Heart left ventricle (tissue), 16 donors: Measurements from ENCODE around the gene RECK. TPM values are rescaled to one million over a fixed set of nuclear protein-coding genes. Genes with fewer than 3 reads are reported as not detected.
A peak's percentile ranks its signal among the peaks of the same experiment; 100 is the strongest.

Source experiments
- ATAC-seq, 4 donors: fragments of 200-7000 bp; cut with Tn5 transposase; one replicate each; pipeline ENCODE4 v1.9.1; 2020 to 2022; ENCODE audit warnings: moderate library complexity in 4 of 4, mild to moderate bottlenecking in 3 of 4, moderate number of reproducible peaks in 1 of 4
- DNase-seq, 5 donors: peaks; one replicate each; pipeline ENCODE4 v3.0.0-alpha.2; 2020
- H3K27ac ChIP-seq, 12 donors: fragments of 200-600 bp; sonication (generic) in 4 of 12; one replicate each; pipeline versions ENCODE4 v1.5.0 to v1.8.0; 2016 to 2022; ENCODE audit warnings: mild to moderate bottlenecking in 2 of 12
- H3K27me3 ChIP-seq, 9 donors: fragments of 200-600 bp; sonication (generic) in 2 of 9; one replicate each; pipeline versions ENCODE4 v1.5.1 to v1.8.0; 2016 to 2022; ENCODE audit warnings: mild to moderate bottlenecking in 3 of 9
- H3K36me3 ChIP-seq, 9 donors: fragments of 200-600 bp; sonication (generic) in 2 of 9; one replicate each; pipeline versions ENCODE4 v1.5.0 to v1.8.0; 2018 to 2022; ENCODE audit warnings: mild to moderate bottlenecking in 2 of 9
- H3K4me1 ChIP-seq, 12 donors: fragments of 200-600 bp; sonication (generic) in 4 of 12; one replicate each; pipeline versions ENCODE4 v1.5.0 to v1.8.0; 2016 to 2022; ENCODE audit warnings: mild to moderate bottlenecking in 3 of 12
- H3K4me3 ChIP-seq, 12 donors: fragments of 200-600 bp; sonication (generic) in 4 of 12; one replicate each; pipeline versions ENCODE4 v1.5.0 to v1.8.0; 2017 to 2022; ENCODE audit warnings: mild to moderate bottlenecking in 9 of 12, moderate library complexity in 4 of 12
- H3K9me3 ChIP-seq, 12 donors: fragments of 200-600 bp; sonication (generic) in 4 of 12; one replicate each; pipeline versions ENCODE4 v1.5.0 to v1.8.0; 2016 to 2022; ENCODE audit warnings: mild to moderate bottlenecking in 1 of 12
- CTCF ChIP-seq, 12 donors: fragments of 200-600 bp; sonication (generic) in 4 of 12; IDR thresholded peaks; one replicate each; pipeline versions ENCODE4 v1.5.0 to v1.8.0; 2018 to 2022; ENCODE audit warnings: antibody characterized with exemption in 12 of 12, mild to moderate bottlenecking in 5 of 12
- POLR2A ChIP-seq, 2 donors: fragments of 450-650 bp; IDR thresholded peaks; one replicate each; pipeline ENCODE4 v1.6.1; 2017; ENCODE audit warnings: antibody characterized with exemption in 2 of 2, mild to moderate bottlenecking in 2 of 2, moderate library complexity in 2 of 2
- WGBS, 4 donors: extraction: QIAGEN DNeasy Blood & Tissue Kit in 2 of 4; methylation state at CpG; one replicate each; pipeline versions ENCODE4 v1.1.5 to v1.1.7; 2013 to 2018; 5-methylcytosine and 5-hydroxymethylcytosine counted together
- intact Hi-C, 10 donors: fragments of 100-400 bp; cut with DNase I; formaldehyde crosslinking; loops; one replicate each; pipeline versions ENCODE4 v1.11.1 to v1.14.2; 2022
- polyA plus RNA-seq, 2 donors: library from polyadenylated mRNA; stranded (reverse); fragments of 200-250 nt; gene quantifications; one replicate each; pipeline ENCODE4 v1.2.3, GENCODE V29; 2013
- total RNA-seq, 9 donors: library from RNA; depleted of rRNA in 2 of 9; stranded (reverse); fragments of >200 nt in 2 of 9; fragmentation: NEBNext Ultra II Directional in 3 of 9; extraction: Animal tissue kit (Norgen Biotek cat#: 25700) in 3 of 9; gene quantifications; one replicate each; pipeline versions ENCODE4 v1.1.0 to v1.2.4, GENCODE V29; 2016 to 2023
- donor health status: ischemic (EF 13 %, LVEDD 7.1; RV severe dilation, severe dysfunction).
- donor health status: healthy with polysubstance abuse.
- donor health status: DM: no; HTN: yes; CAD: no.
- donor health status: DM: no; HTN: no; CAD: no.
- donor health status: ischemic (EF 25% LVEDD 6.9; RV normal size, moderate dysfunction).
- donor health status: ischemic (EF 25% LVEDD 5.7; RV mildly dilated, moderate dysfunction).
- donor health status: healthy.
- donor health status: DM: yes; HTN: yes; CAD: no.
- donor health status: ischemic (EF 35%, LVEDD 5.7; RV mildly dilated, moderate dysfunction).
- donor health status: nonischemic (EF 11% LVEDD 7.7; RV severe dilation, severe dysfunction).
- donor health status: DM: yes; HTN: yes; CAD: no.
- donor health status: PGD.
- donor health status: ischemic (EF 29% LVEDD 5.4; RV normal size, mild dysfunction).
- donor health status: nonischemic (EF 23%, LVEDD 6.1; RV moderate dilation, normal function).

Gene RECK
- total and polyA plus RNA-seq, 11 donors = 2.5 to 10.2 (median 4.9) TPM

- Histone ChIP-seq H3K9me3 (no peaks in the 10 kb centered on the region), H3K27ac (peak overlapping the region in 4 of 12 donors; percentile 12 to 96 (median 62)), H3K4me1 (peaks cover 0 to 93% (median 28%) of the 10 kb centered on the region in 12 donors), H3K4me3 (no peak overlapping the region), H3K36me3 (peaks cover 0 to 4% (median 0%) of the 10 kb centered on the region in 9 donors), H3K27me3 (peaks cover 0 to 19% (median 0%) of the 10 kb centered on the region in 9 donors)
- ATAC-seq (no peak), DNase-seq (no peak)
- TF ChIP-seq CTCF (IDR thresholded peaks at IDR 0.05) = no peak
- TF ChIP-seq POLR2A (IDR thresholded peaks at IDR 0.05) = no peak
- 86 to 89% (median 88%) methylated on average over 11 of the region's 11 CpGs for WGBS, 4 donors
- intact Hi-C loops = loop anchor here in 1 of 10 donors (2.0 kb wide), 1 partner anchor 44 kb away; no protein-coding TSS in a partner anchor
Measured at GRCh38 chr9:36140086-36141084, 103.7 kb downstream of the RECK start.

GRCh38 chr9:36141288-36141687 lies 104.6 kb downstream of the RECK start:
- peaks cover 0 to 16% (median 0%) of the 10 kb centered on the region in 9 donors for H3K27me3 ChIP-seq
- H3K4me1 ChIP-seq = peaks cover 0 to 94% (median 26%) of the 10 kb centered on the region in 12 donors
- intact Hi-C loops = loop anchor here in 1 of 10 donors (2.0 kb wide), 1 partner anchor 44 kb away; no protein-coding TSS in a partner anchor
- H3K36me3 ChIP-seq = peaks cover 0 to 10% (median 0%) of the 10 kb centered on the region in 9 donors
- TF ChIP-seq POLR2A (IDR thresholded peaks at IDR 0.05) (no peak), CTCF (IDR thresholded peaks at IDR 0.05) (peak in 6 of 12 donors; percentile 10 to 27 (median 17))
- peak overlapping the region in 1 of 12 donors; percentile 5 for H3K4me3 ChIP-seq
- peaks cover 0 to 6% (median 0%) of the 10 kb centered on the region in 12 donors for H3K9me3 ChIP-seq
- WGBS, 4 donors = 79 to 86% (median 81%) methylated on average over 4 of the region's 4 CpGs
- ATAC-seq (no peak), DNase-seq (no peak)
- H3K27ac ChIP-seq = peak overlapping the region in 3 of 12 donors; percentile 3 to 96 (median 89)

GRCh38 chr9:36141761-36142160 lies 105.0 kb downstream of the RECK start:
- TF ChIP-seq POLR2A (IDR thresholded peaks at IDR 0.05) (no peak), CTCF (IDR thresholded peaks at IDR 0.05) (no peak)
- peaks cover 0 to 10% (median 0%) of the 10 kb centered on the region in 9 donors for H3K36me3 ChIP-seq
- intact Hi-C loops = loop anchor here in 1 of 10 donors (2.0 kb wide), 1 partner anchor 43 kb away; no protein-coding TSS in a partner anchor

More at GRCh38 chr9:36141761-36142160, 105.0 kb downstream of the RECK start:
- Histone ChIP-seq H3K27me3 (peaks cover 0 to 11% (median 0%) of the 10 kb centered on the region in 9 donors), H3K9me3 (peaks cover 0 to 6% (median 0%) of the 10 kb centered on the region in 12 donors), H3K4me1 (peaks cover 0 to 98% (median 24%) of the 10 kb centered on the region in 12 donors), H3K4me3 (peak overlapping the region in 1 of 12 donors; percentile 5), H3K27ac (peak overlapping the region in 2 of 12 donors; percentile 89 to 96)
- WGBS, 4 donors = 93 to 96% (median 94%) methylated on average over 7 of the region's 7 CpGs
- no peak for DNase-seq
- ATAC-seq = no peak
